ENCODE data around the gene POGK. TPM values are rescaled to one million over a fixed set of nuclear protein-coding genes. Genes with fewer than 3 reads are reported as not detected.

Gene POGK
- total and polyA plus RNA-seq, 9 of the 15 experiments (the other 6 are each of a cell fraction or from before 2014, with no cell fraction given), result 6.1 to 44.5 (median 24.3) TPM

DNA sequence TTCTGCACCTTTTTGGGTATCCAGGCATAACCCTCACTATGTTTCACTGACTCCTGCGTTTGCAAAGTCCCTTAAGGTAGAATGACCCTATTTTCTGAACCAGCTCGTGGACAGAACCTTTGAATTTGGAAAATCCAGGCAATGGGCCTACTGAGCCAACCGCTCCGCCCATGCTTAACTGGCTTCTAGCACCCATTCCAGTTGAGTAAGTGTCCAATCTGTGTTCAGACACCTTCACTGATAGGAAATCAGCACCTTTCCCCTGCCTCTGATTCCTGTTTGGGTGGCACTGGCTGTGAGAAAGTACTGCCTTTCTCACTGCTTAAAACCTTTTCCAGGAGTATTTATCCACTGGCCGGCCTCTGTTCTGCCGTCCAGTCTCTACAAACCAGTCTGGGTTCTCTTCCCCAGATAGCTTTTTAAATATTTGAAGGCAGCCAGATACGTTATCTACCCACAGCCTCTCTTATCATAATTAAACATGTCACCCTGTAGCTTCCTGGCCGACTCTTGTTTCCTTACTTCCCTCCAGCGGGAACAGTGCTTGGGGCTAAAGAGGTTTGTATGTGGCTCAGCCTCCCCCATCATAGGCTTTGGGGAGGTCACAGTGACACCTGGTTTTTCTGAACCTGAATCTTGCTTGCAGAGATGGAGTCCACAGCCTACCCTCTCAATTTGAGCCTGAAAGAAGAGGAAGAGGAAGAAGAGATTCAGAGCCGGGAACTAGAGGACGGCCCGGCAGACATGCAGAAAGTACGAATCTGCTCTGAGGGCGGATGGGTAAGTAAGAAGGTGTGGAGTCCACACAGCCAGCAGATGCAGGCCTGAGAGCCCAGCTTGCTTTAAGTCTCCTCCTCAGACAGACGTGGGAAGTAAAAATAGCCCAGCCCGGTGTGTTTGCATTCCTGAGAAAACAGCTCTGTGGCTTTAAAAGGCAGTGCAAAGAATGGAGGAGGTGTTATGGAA lies 1.3 kb downstream of the POGK start (continued):
- TF ChIP-seq, protein P1, sequence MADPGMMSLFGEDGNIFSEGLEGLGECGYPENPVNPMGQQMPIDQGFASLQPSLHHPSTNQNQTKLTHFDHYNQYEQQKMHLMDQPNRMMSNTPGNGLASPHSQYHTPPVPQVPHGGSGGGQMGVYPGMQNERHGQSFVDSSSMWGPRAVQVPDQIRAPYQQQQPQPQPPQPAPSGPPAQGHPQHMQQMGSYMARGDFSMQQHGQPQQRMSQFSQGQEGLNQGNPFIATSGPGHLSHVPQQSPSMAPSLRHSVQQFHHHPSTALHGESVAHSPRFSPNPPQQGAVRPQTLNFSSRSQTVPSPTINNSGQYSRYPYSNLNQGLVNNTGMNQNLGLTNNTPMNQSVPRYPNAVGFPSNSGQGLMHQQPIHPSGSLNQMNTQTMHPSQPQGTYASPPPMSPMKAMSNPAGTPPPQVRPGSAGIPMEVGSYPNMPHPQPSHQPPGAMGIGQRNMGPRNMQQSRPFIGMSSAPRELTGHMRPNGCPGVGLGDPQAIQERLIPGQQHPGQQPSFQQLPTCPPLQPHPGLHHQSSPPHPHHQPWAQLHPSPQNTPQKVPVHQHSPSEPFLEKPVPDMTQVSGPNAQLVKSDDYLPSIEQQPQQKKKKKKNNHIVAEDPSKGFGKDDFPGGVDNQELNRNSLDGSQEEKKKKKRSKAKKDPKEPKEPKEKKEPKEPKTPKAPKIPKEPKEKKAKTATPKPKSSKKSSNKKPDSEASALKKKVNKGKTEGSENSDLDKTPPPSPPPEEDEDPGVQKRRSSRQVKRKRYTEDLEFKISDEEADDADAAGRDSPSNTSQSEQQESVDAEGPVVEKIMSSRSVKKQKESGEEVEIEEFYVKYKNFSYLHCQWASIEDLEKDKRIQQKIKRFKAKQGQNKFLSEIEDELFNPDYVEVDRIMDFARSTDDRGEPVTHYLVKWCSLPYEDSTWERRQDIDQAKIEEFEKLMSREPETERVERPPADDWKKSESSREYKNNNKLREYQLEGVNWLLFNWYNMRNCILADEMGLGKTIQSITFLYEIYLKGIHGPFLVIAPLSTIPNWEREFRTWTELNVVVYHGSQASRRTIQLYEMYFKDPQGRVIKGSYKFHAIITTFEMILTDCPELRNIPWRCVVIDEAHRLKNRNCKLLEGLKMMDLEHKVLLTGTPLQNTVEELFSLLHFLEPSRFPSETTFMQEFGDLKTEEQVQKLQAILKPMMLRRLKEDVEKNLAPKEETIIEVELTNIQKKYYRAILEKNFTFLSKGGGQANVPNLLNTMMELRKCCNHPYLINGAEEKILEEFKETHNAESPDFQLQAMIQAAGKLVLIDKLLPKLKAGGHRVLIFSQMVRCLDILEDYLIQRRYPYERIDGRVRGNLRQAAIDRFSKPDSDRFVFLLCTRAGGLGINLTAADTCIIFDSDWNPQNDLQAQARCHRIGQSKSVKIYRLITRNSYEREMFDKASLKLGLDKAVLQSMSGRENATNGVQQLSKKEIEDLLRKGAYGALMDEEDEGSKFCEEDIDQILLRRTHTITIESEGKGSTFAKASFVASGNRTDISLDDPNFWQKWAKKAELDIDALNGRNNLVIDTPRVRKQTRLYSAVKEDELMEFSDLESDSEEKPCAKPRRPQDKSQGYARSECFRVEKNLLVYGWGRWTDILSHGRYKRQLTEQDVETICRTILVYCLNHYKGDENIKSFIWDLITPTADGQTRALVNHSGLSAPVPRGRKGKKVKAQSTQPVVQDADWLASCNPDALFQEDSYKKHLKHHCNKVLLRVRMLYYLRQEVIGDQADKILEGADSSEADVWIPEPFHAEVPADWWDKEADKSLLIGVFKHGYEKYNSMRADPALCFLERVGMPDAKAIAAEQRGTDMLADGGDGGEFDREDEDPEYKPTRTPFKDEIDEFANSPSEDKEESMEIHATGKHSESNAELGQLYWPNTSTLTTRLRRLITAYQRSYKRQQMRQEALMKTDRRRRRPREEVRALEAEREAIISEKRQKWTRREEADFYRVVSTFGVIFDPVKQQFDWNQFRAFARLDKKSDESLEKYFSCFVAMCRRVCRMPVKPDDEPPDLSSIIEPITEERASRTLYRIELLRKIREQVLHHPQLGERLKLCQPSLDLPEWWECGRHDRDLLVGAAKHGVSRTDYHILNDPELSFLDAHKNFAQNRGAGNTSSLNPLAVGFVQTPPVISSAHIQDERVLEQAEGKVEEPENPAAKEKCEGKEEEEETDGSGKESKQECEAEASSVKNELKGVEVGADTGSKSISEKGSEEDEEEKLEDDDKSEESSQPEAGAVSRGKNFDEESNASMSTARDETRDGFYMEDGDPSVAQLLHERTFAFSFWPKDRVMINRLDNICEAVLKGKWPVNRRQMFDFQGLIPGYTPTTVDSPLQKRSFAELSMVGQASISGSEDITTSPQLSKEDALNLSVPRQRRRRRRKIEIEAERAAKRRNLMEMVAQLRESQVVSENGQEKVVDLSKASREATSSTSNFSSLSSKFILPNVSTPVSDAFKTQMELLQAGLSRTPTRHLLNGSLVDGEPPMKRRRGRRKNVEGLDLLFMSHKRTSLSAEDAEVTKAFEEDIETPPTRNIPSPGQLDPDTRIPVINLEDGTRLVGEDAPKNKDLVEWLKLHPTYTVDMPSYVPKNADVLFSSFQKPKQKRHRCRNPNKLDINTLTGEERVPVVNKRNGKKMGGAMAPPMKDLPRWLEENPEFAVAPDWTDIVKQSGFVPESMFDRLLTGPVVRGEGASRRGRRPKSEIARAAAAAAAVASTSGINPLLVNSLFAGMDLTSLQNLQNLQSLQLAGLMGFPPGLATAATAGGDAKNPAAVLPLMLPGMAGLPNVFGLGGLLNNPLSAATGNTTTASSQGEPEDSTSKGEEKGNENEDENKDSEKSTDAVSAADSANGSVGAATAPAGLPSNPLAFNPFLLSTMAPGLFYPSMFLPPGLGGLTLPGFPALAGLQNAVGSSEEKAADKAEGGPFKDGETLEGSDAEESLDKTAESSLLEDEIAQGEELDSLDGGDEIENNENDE (IDR thresholded peaks at IDR 0.05; ENCODE audit: low read depth, low read length), result no peak
- TF ChIP-seq, protein P2, sequence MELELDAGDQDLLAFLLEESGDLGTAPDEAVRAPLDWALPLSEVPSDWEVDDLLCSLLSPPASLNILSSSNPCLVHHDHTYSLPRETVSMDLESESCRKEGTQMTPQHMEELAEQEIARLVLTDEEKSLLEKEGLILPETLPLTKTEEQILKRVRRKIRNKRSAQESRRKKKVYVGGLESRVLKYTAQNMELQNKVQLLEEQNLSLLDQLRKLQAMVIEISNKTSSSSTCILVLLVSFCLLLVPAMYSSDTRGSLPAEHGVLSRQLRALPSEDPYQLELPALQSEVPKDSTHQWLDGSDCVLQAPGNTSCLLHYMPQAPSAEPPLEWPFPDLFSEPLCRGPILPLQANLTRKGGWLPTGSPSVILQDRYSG (tag; conservative IDR thresholded peaks at IDR 0.05; ENCODE audit: low read depth), result no peak
- no peak for TF ChIP-seq DNMT1 (IDR thresholded peaks at IDR 0.05)
- TF ChIP-seq DACH1 (IDR thresholded peaks at IDR 0.05; ENCODE audit: partially characterized antibody), result no peak
- TF ChIP-seq TOE1 (IDR thresholded peaks at IDR 0.05; ENCODE audit: borderline replicate concordance), result no peak
- no peak for TF ChIP-seq TOE1 (CRISPR knock-in tag; IDR thresholded peaks at IDR 0.05; ENCODE audit: borderline replicate concordance, low read depth)
- TF ChIP-seq ZNF589 (CRISPR knock-in tag; IDR thresholded peaks at IDR 0.05; ENCODE audit: low read depth), result no peak
- no peak for TF ChIP-seq SRSF1 (IDR thresholded peaks at IDR 0.05; ENCODE audit: low read depth, low read length)
- TF ChIP-seq ZNF766 (CRISPR knock-in tag; conservative IDR thresholded peaks at IDR 0.05), result no peak
- no peak for TF ChIP-seq RB1 (IDR thresholded peaks at IDR 0.05; ENCODE audit: low read depth)
- TF ChIP-seq ESRRB (CRISPR knock-in tag; IDR thresholded peaks at IDR 0.05; ENCODE audit: borderline replicate concordance), result no peak
- no peak for TF ChIP-seq RNF2 (IDR thresholded peaks at IDR 0.05)
- no peak for TF ChIP-seq KLF1 (tag; IDR thresholded peaks at IDR 0.05)
- TF ChIP-seq EZH2 (IDR thresholded peaks at IDR 0.05; ENCODE audit: borderline replicate concordance, low read depth, low read length), result no peak
- TF ChIP-seq GTF2A2 (tag; IDR thresholded peaks at IDR 0.05), result no peak
- TF ChIP-seq L3MBTL2 (IDR thresholded peaks at IDR 0.05), result no peak; the same call in 1 of the 2 replicates
